HG03039 (cell line): ENCODE measurements around the gene ACBD3.
"Not testable (repeated sequence)": the region's sequence is repeated elsewhere in the genome, so short reads cannot be mapped to it uniquely, and the experiment has no call there.

ENCODE experiments used
- ATAC-seq: cut with Tn5 transposase; IDR thresholded peaks from one replicate; pipeline ENCODE4 v1.9.1; 2021; ENCODE audit warnings: mild to moderate bottlenecking, moderate library complexity; ENCODE audit not compliant: unreplicated experiment

Gene ACBD3

DNA sequence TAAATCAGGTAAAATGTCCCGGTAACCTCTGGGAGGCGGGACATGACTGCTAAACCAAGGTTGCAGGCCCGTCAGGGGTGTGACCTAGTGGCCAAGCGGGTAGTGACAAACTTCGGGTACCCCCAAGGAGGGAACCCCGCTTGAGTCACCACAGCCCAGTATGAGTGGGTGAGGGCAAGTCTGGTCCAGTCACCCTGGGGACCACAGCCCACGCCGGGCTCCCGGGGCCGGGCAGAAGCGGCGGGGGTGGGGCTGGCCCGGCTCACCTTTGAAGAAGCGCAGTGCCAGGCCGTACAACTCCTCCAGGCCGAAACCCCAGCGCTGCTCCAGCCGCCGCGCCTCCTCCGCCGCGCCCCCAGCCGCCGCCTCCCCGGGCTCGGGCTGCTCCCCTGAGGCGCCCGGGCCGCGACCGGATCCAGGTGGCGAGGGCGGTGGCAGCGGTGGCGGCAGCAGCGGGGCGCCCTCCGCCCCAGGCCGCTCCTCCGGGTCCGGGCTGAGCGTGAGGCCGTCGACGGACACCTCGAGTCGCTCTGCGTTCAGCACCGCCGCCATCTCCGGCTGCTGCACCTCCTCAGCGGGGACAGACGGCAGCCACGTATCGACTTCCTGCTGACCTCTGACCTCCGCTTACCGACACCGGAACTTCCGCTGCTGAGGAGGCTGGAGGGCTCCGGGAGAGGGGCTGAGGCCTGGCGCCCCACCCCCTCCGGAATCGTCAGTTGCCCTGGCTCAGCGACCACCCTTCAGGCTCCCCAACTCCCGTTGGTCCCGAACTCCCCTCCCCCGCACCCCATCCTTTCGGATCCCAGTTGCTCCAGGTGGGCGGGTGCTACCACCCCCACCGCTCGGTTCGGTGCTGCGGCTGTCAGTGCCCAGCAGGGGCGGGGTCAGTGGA lies at the start of gene ACBD3:
Gene ACBD3, minus strand, starts transcription at position 618 of the 895 bp plus-strand sequence. Its CDS starts 66 bp downstream, at position 552.
- peak; percentile 91 for ATAC-seq

DNA sequence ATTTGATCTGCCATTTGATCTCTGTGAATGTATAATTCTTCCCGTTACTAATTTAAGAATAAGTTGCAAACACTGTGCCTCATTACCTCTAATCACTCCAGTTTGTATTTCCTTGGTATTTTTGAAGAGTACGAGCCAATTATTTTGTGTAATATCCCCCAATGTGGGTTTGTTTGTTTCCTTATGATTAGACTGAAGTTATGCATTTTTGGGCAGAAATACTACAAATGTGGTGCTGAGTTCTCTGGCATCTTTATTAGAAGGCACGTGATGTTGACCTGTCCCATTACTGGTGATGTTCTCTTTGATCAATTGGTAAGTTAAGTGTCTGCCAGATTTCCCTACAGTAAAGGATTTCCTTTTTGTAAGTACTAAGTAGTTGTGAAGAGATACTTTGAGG lies 47.3 kb upstream of the ACBD3 start:
- ATAC-seq, result no peak

DNA sequence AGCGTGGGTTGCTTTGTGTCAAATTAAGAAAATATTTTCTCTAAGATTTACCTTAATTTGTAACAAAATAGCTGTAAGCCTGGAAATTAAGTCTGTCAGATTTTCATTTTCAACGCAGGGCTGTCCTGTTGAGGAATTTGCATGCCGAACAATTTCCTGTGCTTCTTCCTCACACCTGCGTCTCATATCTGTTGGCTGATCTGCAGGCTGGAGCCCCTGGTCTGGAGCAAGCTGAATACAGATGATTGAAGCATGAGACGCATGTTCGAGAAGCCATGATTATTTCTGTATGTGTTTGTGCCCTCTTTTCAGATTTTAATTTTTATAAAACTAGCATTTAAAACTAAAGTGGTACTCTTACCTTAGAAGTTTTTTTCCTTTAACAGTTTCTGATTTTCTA lies 46.8 kb upstream of the ACBD3 start:
- ATAC-seq, result no peak

DNA sequence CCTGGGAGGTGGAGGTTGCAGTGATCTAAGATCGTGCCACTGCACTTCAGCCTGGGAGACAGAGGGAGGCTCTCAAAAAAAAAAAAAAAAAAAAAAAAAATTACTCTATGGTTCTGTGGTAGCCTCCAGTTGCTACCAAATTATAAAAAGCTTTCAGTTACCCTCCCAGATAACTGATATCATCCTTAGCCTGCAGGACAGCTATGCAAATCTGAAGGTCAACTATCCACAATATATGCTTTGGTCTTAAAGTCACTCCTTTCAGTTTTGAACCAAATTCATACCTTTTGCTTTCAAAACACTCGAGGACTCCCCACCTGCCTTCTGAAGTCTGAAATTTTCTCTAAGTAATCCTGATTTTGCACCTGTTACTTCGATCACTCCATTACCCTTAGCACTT lies 40.1 kb upstream of the ACBD3 start:
- ATAC-seq, result no peak

DNA sequence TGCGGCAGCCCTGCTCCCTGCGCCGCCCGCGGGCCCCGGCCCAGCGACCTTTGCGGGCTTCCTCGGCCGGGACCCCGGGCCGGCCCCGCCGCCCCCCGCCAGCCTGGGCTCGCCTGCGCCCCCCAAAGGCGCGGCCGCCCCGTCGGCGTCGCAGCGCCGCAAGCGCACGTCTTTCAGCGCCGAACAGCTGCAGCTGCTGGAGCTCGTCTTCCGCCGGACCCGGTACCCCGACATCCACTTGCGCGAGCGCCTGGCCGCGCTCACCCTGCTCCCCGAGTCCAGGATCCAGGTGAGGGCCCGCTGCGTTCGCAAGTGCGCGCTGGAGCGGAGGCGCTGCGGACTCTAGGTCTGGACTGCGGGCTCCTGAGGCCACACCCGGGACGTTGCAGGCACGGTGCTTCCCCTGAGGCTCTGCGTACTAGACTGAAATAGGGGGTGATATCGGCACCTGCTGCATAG lies 37.3 kb upstream of the ACBD3 start:
- peak; percentile 59 for ATAC-seq

DNA sequence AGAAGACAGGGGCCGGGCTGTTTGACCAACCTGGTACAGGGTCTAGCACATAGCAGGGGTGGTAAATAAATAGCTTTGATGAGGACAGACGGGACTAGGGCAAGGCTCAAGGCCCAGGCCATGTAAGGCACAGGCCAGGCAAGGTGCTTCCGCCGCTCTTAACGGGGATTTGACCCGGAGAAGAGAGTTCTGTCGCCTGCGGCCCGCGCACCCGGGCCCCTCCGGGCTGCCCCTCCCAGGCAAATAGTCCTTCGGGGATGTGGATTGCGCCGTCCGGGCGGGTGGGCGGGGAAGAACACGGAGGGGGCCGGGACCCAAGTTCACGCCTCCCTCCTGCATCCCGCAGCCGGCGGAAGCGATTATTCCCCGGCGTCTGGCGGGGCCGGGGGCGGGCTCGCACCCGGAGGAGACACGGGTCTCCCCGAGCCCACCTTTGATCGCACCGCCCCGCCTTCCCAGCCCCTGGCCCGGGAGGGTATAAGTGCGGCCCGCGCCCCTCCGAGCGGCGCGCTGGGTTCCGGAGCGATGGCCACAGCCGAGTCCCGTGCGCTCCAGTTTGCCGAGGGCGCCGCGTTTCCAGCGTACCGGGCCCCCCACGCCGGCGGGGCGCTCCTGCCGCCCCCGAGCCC lies 36.7 kb upstream of the ACBD3 start, which contains the start of gene MIXL1:
Gene MIXL1, plus strand, starts transcription at position 508 of the 629 bp plus-strand sequence. Its CDS starts 18 bp downstream, at position 526.
- ATAC-seq, result peak; percentile 26

DNA sequence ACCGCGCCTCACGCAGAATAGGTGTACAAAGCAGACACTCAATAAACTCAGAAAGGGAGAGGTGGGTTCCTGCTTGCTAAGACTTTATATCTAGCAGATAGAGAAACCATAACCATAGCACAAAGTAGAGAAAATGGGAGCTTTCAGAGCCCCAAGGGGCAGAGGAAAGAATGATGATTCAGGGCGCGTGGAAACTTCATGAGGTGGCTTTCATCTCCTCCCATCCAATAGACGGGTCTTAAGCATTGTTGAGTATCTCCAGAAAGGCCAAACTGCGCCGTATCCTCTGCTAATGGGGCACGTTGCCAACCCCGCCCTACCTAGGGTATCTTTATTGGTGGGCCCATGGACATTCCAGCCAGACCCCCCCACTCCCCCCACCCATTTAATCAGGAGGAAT lies 36.1 kb upstream of the ACBD3 start:
- no peak for ATAC-seq

DNA sequence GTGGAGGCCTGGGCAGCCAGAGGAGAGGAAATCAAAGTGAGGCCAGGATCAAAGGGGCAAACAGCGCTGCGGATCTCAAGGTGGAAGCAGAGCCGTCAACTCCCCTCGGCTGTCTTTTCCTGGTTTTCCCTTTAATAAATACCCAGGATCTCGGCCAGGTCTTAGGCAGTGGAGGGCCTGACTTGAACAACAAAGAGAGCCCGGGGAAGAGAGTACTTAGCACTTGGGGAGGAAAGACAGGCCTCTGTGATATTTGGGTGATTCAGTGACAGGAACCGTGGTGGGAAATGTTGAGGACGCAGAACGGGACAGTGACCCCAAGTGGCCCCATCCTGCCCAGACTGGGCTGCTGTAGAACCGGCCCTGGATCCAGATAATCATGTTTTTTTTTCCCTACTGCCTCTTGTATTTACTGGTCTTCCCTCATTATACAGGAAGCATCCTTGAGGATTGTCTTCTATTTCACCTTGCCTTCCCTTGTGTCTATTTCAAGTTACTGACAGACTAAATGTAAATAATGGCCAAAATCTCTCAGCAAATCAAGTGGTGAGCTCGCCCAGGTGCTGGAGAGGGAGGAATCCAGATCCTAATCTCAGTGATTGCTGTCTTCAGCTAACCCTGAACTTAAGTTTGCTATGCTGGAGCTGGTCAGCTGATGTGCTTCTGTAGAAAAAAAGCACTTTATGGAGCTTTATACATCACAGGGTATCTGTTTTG lies 34.1 kb upstream of the ACBD3 start:
- ATAC-seq, result no peak

DNA sequence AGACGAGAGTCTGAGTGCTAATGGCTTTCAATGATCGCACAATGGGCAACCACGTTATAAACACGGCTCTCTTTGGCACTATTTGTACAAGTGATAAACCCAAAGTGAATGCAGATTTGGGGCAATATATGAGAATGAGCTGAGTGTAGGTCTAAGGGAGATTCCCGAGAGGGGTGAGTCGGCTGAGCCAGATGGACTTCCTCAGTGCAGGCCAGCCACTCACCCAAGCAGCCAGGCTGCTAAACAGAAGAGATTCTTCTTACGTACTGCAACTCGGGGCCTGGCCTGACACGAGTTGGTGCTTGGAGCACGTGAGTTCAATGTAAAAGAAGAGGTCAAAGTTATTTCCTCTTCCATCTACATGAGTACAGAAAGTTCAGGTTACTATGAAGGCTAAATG lies 30.7 kb upstream of the ACBD3 start:
- no peak for ATAC-seq

DNA sequence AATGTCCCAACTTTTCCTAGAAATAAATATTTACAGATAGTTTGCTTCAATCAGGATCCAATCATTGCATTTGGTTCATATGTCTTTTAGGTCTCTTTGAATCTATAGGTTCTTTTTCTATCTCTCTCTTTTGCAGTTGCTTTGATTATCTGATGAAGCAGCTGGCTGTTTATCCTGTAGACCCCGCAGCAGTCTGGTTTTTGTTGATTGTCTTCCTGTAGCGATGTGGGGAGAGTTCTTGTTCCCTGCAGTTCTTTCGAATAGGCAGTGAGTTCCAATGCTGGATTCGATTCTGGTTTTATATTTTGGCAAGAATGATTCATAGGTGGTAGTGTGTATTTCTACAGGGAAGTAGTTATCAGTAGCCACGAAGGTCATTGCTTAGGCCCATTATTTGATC lies 29.5 kb upstream of the ACBD3 start:
- ATAC-seq, result no peak

DNA sequence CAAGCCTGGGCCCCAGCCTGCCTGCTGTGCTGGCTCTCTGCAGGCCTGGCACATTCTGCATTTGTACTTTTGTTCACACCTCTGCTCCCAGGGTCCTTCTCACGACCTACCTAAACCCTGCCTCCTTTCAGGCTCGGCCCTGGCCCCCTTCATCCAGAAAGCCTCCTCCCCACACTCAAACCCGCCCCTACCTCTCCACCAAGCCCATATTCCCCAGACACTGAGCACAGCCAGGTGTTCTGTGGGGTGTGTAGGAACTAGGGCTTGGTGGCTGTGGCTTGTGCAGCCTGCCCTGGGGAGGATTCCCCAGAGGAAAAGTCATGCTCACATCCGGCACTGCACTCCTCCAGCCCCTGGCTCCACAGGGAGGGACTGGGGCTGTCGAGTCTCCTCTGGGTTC lies 28.7 kb upstream of the ACBD3 start:
- ATAC-seq, result no peak

DNA sequence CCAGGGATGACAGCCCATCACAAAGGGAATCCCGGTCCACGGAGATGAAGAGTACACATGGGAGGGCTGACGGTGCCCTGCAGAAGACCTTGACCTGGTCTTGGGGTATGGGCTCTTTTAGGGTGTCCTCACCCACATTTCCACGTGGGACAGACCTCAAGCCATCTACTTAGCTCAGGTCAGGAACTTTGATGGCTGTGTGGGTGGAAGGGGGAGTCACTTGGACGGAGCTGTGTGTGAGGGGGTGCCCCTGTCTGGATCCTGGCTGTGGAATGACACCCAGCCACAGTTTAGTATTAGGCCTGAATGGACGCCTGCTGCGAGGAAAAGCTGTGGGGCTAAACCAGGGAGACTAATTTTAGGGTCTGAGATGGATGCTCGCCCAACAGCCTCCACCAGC lies 26.0 kb upstream of the ACBD3 start:
- no peak for ATAC-seq

DNA sequence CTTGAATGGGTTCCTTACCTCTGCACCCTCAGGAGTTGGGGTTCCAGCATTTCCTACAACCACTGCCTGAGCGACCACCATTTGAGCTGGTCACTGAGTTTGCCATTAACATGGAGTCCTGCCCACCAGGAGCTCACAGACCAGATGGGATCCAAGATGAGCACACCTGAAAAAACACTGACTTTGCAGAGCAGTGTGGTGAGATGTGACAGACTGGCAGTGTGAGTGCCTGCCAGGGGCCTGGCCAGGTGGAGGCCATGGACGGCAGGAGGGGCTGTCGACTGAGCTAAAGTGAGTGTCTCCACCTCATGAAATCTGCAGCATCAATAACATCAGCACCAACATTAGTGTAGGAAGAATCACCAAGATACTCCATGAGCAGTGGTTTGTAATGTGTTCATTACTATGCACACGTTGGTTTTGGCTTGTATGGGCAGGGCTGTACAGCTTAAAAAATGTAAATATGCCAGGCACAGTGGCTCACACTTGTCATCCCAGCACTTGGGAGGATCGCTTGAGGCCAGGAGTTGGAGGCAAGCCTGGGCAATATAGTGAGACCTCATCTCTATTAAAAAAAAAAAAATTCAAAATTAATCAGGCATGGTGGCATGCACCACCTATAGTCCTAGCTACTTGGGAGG lies 24.8 kb upstream of the ACBD3 start:
- no peak for ATAC-seq

DNA sequence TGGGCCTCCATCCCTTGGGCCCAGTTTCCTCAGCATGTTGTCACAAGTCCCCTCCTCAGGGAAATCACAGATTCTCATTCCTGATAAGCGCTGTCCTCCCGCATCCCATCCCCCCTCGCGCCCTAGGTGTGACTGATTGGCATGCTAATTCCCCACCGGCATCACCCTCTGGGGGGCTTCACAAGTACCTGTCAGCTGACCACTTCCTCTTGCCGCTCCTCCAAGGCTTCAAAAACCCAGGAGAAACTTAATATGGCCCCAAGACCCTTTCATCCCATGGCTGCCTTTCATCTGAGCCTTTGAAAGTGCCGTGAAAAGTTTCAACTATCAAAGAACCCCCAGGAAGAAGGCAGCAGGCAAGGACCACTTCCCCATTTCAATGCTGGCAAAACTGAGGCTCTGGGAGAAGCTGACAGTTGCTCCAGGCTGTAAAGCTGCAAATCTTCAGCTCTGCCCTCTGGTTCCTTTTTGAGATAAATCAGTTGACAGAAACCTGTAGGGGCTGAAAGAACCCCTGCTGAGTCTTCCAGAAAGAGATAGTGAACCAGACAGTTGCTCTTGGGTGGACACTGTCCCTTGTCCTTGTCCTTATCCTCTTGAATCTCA lies 24.1 kb upstream of the ACBD3 start:
- ATAC-seq, result no peak

DNA sequence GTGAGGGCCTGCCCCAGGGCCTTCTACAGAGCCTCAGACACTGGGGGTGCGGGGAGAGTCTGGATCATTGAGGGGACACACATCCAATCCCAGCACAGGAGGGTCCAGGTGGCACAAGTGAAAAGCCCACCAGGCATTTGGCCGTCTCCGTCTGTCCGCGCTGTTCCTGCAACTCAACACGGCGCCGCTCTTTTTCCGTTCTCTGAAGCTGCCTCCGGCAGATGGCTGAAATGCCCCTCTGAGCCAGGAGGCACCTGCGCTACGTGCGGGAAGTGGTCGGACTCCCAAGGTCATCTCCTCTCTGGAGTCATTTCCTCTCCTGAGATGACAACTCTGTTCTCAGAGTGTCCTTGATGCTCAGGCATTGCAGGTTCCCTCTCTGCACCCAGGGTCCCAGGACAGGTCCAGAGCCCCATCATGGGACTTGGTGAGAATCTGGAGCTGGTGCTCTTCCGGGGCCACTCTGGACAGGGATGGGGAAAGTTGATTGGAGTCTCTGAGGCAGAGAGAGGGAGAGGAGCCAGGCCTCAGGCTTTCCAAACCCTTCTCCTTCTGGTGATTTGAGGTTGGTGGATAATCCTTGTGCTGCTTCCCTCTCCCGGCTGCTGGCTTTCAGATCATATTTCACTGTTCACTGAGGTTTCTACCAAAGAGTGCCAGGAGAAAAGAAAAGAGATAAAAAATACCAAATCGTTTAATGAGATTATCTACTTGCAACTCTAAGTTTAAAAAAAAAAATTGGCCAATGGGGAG lies 22.9 kb upstream of the ACBD3 start:
- no peak for ATAC-seq

DNA sequence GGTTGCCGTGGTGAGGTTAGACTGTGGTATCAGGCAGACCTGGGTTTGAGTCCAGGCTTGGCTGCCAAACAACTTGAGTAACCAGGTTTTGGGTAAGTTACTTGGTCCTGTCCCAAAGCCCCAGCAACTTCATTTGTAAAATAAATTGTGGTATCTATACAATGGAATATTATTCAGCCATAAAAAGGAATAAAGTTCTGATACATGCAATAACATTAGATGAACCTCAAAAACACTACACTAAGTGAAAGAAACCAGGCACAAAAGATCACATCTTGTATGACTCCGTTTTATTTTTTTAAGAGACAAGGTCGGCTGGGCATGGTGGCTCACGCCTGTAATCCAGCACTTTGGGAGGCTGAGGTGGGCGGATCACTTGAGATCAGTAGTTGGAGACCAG lies 20.5 kb upstream of the ACBD3 start:
- ATAC-seq, result no peak

DNA sequence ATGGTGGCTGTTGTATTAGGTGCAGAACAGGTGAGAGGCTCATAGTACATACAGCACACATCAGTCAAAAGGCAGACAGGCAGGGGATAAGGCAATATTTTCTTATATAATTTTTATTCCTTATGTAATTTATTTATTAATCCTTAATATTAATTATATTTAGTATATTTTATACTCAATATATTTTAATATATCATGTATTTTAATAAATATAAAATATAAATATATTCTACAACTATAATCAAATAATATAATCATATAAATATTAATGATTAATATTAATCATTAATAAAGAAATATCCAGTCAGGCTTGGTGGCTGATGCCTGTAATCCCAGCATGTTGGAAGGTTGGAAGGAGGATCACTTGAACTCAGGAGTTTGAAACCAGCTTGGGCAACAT lies 17.7 kb upstream of the ACBD3 start:
- ATAC-seq, result no peak

DNA sequence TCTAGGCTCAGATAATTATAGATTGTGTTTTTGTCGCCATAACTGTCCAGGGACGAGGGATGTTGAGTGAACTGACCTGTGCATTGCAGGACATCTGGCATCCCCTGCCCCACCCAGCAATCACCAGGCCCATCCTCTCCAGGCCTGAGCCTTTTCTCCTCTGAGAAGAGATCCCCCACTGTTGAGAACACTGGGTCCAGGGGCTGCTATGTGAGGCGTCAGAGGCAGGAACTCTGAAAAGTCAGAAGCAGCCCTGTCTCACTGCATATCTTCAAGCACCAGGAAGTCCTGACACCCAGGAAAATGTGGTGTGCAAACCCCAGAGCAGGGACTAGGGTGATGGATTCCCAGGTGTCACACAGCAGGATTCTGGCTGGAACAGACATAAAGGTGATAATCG lies 17.1 kb upstream of the ACBD3 start:
- no peak for ATAC-seq

DNA sequence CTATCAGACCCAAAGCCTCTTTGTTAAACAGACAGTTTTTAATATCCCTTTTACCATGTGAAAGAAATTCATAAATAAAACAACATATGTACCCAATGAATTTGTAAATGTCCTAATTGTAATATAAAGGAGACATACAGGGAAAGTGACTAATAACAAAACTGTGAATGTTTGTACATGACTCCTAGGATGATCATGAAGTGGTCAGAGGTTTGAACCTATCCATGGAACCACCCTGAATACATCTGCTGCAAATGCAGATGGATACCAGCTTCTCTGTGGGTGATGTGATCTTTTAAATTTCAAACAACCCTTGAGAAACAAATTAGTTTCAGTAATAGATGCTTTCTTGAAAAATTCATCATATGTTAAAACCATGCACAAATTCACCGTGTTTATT lies 16.7 kb upstream of the ACBD3 start:
- no peak for ATAC-seq

DNA sequence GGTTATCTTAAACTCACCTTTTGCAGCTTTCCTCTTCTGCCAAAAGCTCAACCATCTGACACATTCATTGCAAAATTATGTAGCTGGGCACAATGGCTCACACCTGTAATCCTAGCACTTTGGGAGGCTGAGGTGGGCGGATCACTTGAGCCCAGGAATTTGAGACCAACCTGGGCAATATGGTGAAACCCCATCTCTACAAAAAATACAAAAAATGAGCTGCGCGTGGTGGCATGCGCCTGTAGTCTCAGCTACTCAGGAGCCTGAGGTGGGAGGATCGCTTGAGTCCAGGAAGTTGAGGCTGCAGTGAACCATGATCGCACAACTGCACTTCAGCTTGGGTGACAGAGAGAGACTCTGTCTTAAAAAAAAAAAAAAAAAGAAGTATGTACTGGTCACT lies 16.1 kb upstream of the ACBD3 start:
- ATAC-seq, result not testable (repeated sequence)
